ENCODE measurements around the gene FAM229A.
A peak's percentile ranks its signal among the peaks of the same experiment; 100 is the strongest.

FAM229A gene

GRCh38 chr1:32334274-32334861 is 27.9 kb downstream of the FAM229A start:
- Histone ChIP-seq H4K91ac (ENCODE audit: low read length) (peak overlapping the region; percentile 34), H3K9me3 (ENCODE audit: control insufficient read depth, low read length) (no peaks in the 10 kb centered on the region), H3K27me3 (ENCODE audit: control insufficient read depth in 1 of 2, insufficient read depth in 1 of 2, low read length in 2 of 2) (no peaks in the 10 kb centered on the region), H2AFZ (ENCODE audit: low read depth, low read length) (no peak overlapping the region), H4K8ac (ENCODE audit: low read length) (no peak overlapping the region), H2BK120ac (ENCODE audit: low read depth, low read length) (no peak overlapping the region), H2BK15ac (ENCODE audit: low read depth, poor library complexity, severe bottlenecking) (no peak overlapping the region), H3K79me1 (replicated peaks; ENCODE audit: low read length, poor library complexity, severe bottlenecking) (peaks cover 3% of the 10 kb centered on the region), H3K27ac (ENCODE audit: low read length, poor library complexity, severe bottlenecking) (peak overlapping the region; percentile 2), H3K23ac (ENCODE audit: low read length in 2 of 2) (peak overlapping the region in 1 of 2 experiments; percentile 63), H3K4me1 (ENCODE audit: control insufficient read depth, insufficient read depth, low read depth, low read length) (peaks cover 50% of the 10 kb centered on the region), H2AK5ac (ENCODE audit: low read length, severe bottlenecking) (no peak overlapping the region), H3K18ac (ENCODE audit: low read depth in 1 of 2, low read length in 2 of 2) (peak overlapping the region in 1 of 2 experiments; percentile 37), H2BK5ac (ENCODE audit: low read depth, low read length, poor library complexity, severe bottlenecking) (no peak overlapping the region), H3K4me3 (ENCODE audit: insufficient read depth in 1 of 2, low read depth in 1 of 2, low read length in 2 of 2) (peak overlapping the region; percentile 82 to 88), H3K4me2 (ENCODE audit: low read length, poor library complexity, severe bottlenecking) (peak overlapping the region; percentile 71), H3K4ac (ENCODE audit: low read depth in 1 of 2, low read length in 2 of 2) (no peak overlapping the region), H3K9ac (ENCODE audit: low read length) (peak overlapping the region; percentile 83), H3K14ac (ENCODE audit: low read length in 2 of 2) (peak overlapping the region in 1 of 2 experiments; percentile 89), H3K36me3 (ENCODE audit: control insufficient read depth in 1 of 2, insufficient read depth in 2 of 2, low read depth in 1 of 2, low read length in 2 of 2) (peaks cover 46 to 52% of the 10 kb centered on the region in 2 experiments), H2BK12ac (ENCODE audit: low read length in 2 of 2) (peak overlapping the region in 1 of 2 experiments; percentile 15)
- 31% methylated on average over 8 of the region's 9 CpGs for WGBS
- no peak for DNase-seq

- H3K23ac ChIP-seq (ENCODE audit: low read length in 2 of 2) = no peak overlapping the region
- DNase-seq = no peak
These were observed 28.9 kb downstream of the FAM229A start for GRCh38 chr1:32333251-32333963.

GRCh38 chr1:32332290-32333079 is 29.8 kb downstream of the FAM229A start:
- Histone ChIP-seq H4K91ac (ENCODE audit: low read length) (no peak overlapping the region), H2BK15ac (ENCODE audit: low read depth, poor library complexity, severe bottlenecking) (no peak overlapping the region), H3K36me3 (ENCODE audit: control insufficient read depth in 1 of 2, insufficient read depth in 2 of 2, low read depth in 1 of 2, low read length in 2 of 2) (peaks cover 59 to 70% of the 10 kb centered on the region in 2 experiments), H3K23ac (ENCODE audit: low read length in 2 of 2) (no peak overlapping the region), H3K27me3 (ENCODE audit: control insufficient read depth in 1 of 2, insufficient read depth in 1 of 2, low read length in 2 of 2) (no peaks in the 10 kb centered on the region), H3K14ac (ENCODE audit: low read length in 2 of 2) (no peak overlapping the region), H3K27ac (ENCODE audit: low read length, poor library complexity, severe bottlenecking) (no peak overlapping the region), H2BK5ac (ENCODE audit: low read depth, low read length, poor library complexity, severe bottlenecking) (no peak overlapping the region), H3K4me1 (ENCODE audit: control insufficient read depth, insufficient read depth, low read depth, low read length) (peaks cover 32% of the 10 kb centered on the region), H2AK5ac (ENCODE audit: low read length, severe bottlenecking) (no peak overlapping the region), H3K4me2 (ENCODE audit: low read length, poor library complexity, severe bottlenecking) (no peak overlapping the region), H3K9ac (ENCODE audit: low read length) (no peak overlapping the region), H3K18ac (ENCODE audit: low read depth in 1 of 2, low read length in 2 of 2) (peak overlapping the region in 1 of 2 experiments; percentile 26), H3K9me3 (ENCODE audit: control insufficient read depth, low read length) (no peaks in the 10 kb centered on the region), H2BK12ac (ENCODE audit: low read length in 2 of 2) (no peak overlapping the region), H4K8ac (ENCODE audit: low read length) (no peak overlapping the region), H3K79me1 (replicated peaks; ENCODE audit: low read length, poor library complexity, severe bottlenecking) (peaks cover 7% of the 10 kb centered on the region), H3K4me3 (ENCODE audit: insufficient read depth in 1 of 2, low read depth in 1 of 2, low read length in 2 of 2) (no peak overlapping the region), H2BK120ac (ENCODE audit: low read depth, low read length) (no peak overlapping the region), H2AFZ (ENCODE audit: low read depth, low read length) (no peak overlapping the region), H3K4ac (ENCODE audit: low read depth in 1 of 2, low read length in 2 of 2) (no peak overlapping the region)
- 94% methylated on average over 2 of the region's 3 CpGs for WGBS
- no peak for DNase-seq

More at GRCh38 chr1:32333251-32333963, 28.9 kb downstream of the FAM229A start:
- Histone ChIP-seq H3K9me3 (ENCODE audit: control insufficient read depth, low read length) (no peaks in the 10 kb centered on the region), H3K79me1 (replicated peaks; ENCODE audit: low read length, poor library complexity, severe bottlenecking) (peaks cover 5% of the 10 kb centered on the region), H2BK15ac (ENCODE audit: low read depth, poor library complexity, severe bottlenecking) (no peak overlapping the region), H3K36me3 (ENCODE audit: control insufficient read depth in 1 of 2, insufficient read depth in 2 of 2, low read depth in 1 of 2, low read length in 2 of 2) (peaks cover 53 to 62% of the 10 kb centered on the region in 2 experiments), H2BK5ac (ENCODE audit: low read depth, low read length, poor library complexity, severe bottlenecking) (no peak overlapping the region), H3K14ac (ENCODE audit: low read length in 2 of 2) (no peak overlapping the region), H4K8ac (ENCODE audit: low read length) (no peak overlapping the region), H3K4ac (ENCODE audit: low read depth in 1 of 2, low read length in 2 of 2) (no peak overlapping the region), H3K27me3 (ENCODE audit: control insufficient read depth in 1 of 2, insufficient read depth in 1 of 2, low read length in 2 of 2) (no peaks in the 10 kb centered on the region), H3K4me2 (ENCODE audit: low read length, poor library complexity, severe bottlenecking) (peak overlapping the region; percentile 1), H2BK120ac (ENCODE audit: low read depth, low read length) (no peak overlapping the region), H4K91ac (ENCODE audit: low read length) (no peak overlapping the region), H2AFZ (ENCODE audit: low read depth, low read length) (no peak overlapping the region), H3K27ac (ENCODE audit: low read length, poor library complexity, severe bottlenecking) (no peak overlapping the region), H3K9ac (ENCODE audit: low read length) (peak overlapping the region; percentile 83), H3K18ac (ENCODE audit: low read depth in 1 of 2, low read length in 2 of 2) (no peak overlapping the region), H3K4me3 (ENCODE audit: insufficient read depth in 1 of 2, low read depth in 1 of 2, low read length in 2 of 2) (no peak overlapping the region), H3K4me1 (ENCODE audit: control insufficient read depth, insufficient read depth, low read depth, low read length) (peaks cover 42% of the 10 kb centered on the region), H2AK5ac (ENCODE audit: low read length, severe bottlenecking) (no peak overlapping the region), H2BK12ac (ENCODE audit: low read length in 2 of 2) (no peak overlapping the region)
- 95% methylated on average over 2 of the region's 3 CpGs for WGBS

GRCh38 chr1:32331549-32331948 is 30.7 kb downstream of the FAM229A start:
- Histone ChIP-seq H4K91ac (ENCODE audit: low read length) (no peak overlapping the region), H3K27ac (ENCODE audit: low read length, poor library complexity, severe bottlenecking) (no peak overlapping the region), H3K27me3 (ENCODE audit: control insufficient read depth in 1 of 2, insufficient read depth in 1 of 2, low read length in 2 of 2) (no peaks in the 10 kb centered on the region), H3K14ac (ENCODE audit: low read length in 2 of 2) (no peak overlapping the region), H2AFZ (ENCODE audit: low read depth, low read length) (no peak overlapping the region), H3K9me3 (ENCODE audit: control insufficient read depth, low read length) (no peaks in the 10 kb centered on the region), H2BK12ac (ENCODE audit: low read length in 2 of 2) (no peak overlapping the region), H2AK5ac (ENCODE audit: low read length, severe bottlenecking) (no peak overlapping the region), H2BK5ac (ENCODE audit: low read depth, low read length, poor library complexity, severe bottlenecking) (no peak overlapping the region), H2BK15ac (ENCODE audit: low read depth, poor library complexity, severe bottlenecking) (no peak overlapping the region), H3K79me1 (replicated peaks; ENCODE audit: low read length, poor library complexity, severe bottlenecking) (peaks cover 8% of the 10 kb centered on the region), H3K4me1 (ENCODE audit: control insufficient read depth, insufficient read depth, low read depth, low read length) (peaks cover 23% of the 10 kb centered on the region), H3K4me3 (ENCODE audit: insufficient read depth in 1 of 2, low read depth in 1 of 2, low read length in 2 of 2) (no peak overlapping the region), H2BK120ac (ENCODE audit: low read depth, low read length) (no peak overlapping the region), H3K23ac (ENCODE audit: low read length in 2 of 2) (no peak overlapping the region), H3K9ac (ENCODE audit: low read length) (no peak overlapping the region), H3K36me3 (ENCODE audit: control insufficient read depth in 1 of 2, insufficient read depth in 2 of 2, low read depth in 1 of 2, low read length in 2 of 2) (peaks cover 68 to 77% of the 10 kb centered on the region in 2 experiments), H3K18ac (ENCODE audit: low read depth in 1 of 2, low read length in 2 of 2) (no peak overlapping the region), H4K8ac (ENCODE audit: low read length) (no peak overlapping the region), H3K4me2 (ENCODE audit: low read length, poor library complexity, severe bottlenecking) (no peak overlapping the region), H3K4ac (ENCODE audit: low read depth in 1 of 2, low read length in 2 of 2) (no peak overlapping the region)
- DNase-seq = no peak
- WGBS = 96% methylated on average over 12 of the region's 12 CpGs
